ENCODE results near the gene CETN1.

Gene CETN1

GRCh38 chr18:551404-552061, 28.6 kb upstream of the CETN1 start:
- no peak overlapping the region for H3K4me2 ChIP-seq (ENCODE audit: insufficient read depth, low read length)
- no peak overlapping the region for H3K27ac ChIP-seq (ENCODE audit: low read length)
- H3K79me2 ChIP-seq (ENCODE audit: insufficient read depth, low read length) = no peaks in the 10 kb centered on the region
- ATAC-seq (ENCODE audit: insufficient read depth, low read depth) (no peak), DNase-seq (no peak)
- no peak overlapping the region for H3K4me3 ChIP-seq (ENCODE audit: low read depth in 1 of 2, low read length in 2 of 2)
- H2AFZ ChIP-seq (ENCODE audit: low read depth, low read length) = no peak overlapping the region
- no peaks in the 10 kb centered on the region for H3K27me3 ChIP-seq (ENCODE audit: insufficient read depth, low read length, poor library complexity)
- H3K4me1 ChIP-seq (ENCODE audit: insufficient read depth, low read length) = no peaks in the 10 kb centered on the region
- H3K36me3 ChIP-seq (ENCODE audit: insufficient read depth, low read length) = no peaks in the 10 kb centered on the region
- H4K20me1 ChIP-seq (ENCODE audit: insufficient read depth, low read length) = no peaks in the 10 kb centered on the region
- H3K9me3 ChIP-seq (ENCODE audit: insufficient read depth, low read length, severe bottlenecking) = no peaks in the 10 kb centered on the region
- no peak overlapping the region for H3K9ac ChIP-seq (ENCODE audit: low read depth, low read length)
- TF ChIP-seq, protein P1, sequence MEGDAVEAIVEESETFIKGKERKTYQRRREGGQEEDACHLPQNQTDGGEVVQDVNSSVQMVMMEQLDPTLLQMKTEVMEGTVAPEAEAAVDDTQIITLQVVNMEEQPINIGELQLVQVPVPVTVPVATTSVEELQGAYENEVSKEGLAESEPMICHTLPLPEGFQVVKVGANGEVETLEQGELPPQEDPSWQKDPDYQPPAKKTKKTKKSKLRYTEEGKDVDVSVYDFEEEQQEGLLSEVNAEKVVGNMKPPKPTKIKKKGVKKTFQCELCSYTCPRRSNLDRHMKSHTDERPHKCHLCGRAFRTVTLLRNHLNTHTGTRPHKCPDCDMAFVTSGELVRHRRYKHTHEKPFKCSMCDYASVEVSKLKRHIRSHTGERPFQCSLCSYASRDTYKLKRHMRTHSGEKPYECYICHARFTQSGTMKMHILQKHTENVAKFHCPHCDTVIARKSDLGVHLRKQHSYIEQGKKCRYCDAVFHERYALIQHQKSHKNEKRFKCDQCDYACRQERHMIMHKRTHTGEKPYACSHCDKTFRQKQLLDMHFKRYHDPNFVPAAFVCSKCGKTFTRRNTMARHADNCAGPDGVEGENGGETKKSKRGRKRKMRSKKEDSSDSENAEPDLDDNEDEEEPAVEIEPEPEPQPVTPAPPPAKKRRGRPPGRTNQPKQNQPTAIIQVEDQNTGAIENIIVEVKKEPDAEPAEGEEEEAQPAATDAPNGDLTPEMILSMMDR (IDR thresholded peaks at IDR 0.05; ENCODE audit: borderline replicate concordance, extremely low read depth, low read length, poor library complexity, severe bottlenecking) = no peak
- TF ChIP-seq EZH2 (IDR thresholded peaks at IDR 0.05; ENCODE audit: borderline replicate concordance, low read depth, low read length, severe bottlenecking) = no peak

DNA sequence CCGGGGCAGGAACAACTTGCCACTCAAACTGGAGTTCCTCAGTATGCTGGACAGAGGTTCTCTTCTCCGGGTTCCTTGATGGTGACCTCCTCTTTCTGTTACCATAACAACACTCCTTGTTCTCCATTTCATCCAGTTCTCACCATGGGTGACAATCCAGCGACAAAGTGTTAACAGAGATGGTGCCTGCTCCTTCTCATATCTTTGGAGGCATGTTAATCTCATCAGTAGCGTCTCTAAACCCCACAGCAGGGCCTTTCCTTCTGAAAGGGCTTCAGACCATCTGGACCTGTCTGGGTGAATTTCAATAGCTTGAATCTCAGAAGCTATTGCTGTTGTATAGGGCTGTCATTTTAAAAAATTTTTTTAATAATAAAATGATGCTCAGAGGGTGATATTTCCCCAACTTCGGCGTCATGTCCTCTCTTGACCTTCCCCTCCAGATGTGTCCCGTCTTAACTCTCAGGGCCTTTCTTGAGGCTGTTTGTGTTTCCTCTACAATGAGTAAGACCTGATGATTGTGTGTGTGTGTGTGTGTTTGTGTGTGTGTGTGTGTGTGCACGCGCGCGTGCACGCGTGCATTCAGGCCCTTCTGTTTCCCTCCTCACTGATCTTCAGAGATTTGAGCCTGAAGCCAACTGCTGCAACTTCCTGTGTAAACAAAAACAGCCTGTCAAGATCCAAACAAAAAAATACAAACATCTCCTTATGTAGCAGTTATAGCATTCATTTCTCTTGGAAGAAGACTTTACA, 24.3 kb upstream of the CETN1 start:
- no peak for DNase-seq
- no peak overlapping the region for H3K4me2 ChIP-seq (ENCODE audit: insufficient read depth, low read length)
- ATAC-seq (ENCODE audit: insufficient read depth, low read depth) = no peak
- no peaks in the 10 kb centered on the region for H4K20me1 ChIP-seq (ENCODE audit: insufficient read depth, low read length)
- H2AFZ ChIP-seq (ENCODE audit: low read depth, low read length) = no peak overlapping the region
- no peaks in the 10 kb centered on the region for H3K27me3 ChIP-seq (ENCODE audit: insufficient read depth, low read length, poor library complexity)
- no peaks in the 10 kb centered on the region for H3K4me1 ChIP-seq (ENCODE audit: insufficient read depth, low read length)
- H3K9ac ChIP-seq (ENCODE audit: low read depth, low read length) = no peak overlapping the region
- TF ChIP-seq, protein P1 (IDR thresholded peaks at IDR 0.05; ENCODE audit: borderline replicate concordance, extremely low read depth, low read length, poor library complexity, severe bottlenecking) = no peak
- TF ChIP-seq EZH2 (IDR thresholded peaks at IDR 0.05; ENCODE audit: borderline replicate concordance, low read depth, low read length, severe bottlenecking) = no peak
- no peaks in the 10 kb centered on the region for H3K79me2 ChIP-seq (ENCODE audit: insufficient read depth, low read length)
- H3K27ac ChIP-seq (ENCODE audit: low read length) = no peak overlapping the region
- H3K4me3 ChIP-seq (ENCODE audit: low read depth in 1 of 2, low read length in 2 of 2) = no peak overlapping the region
- no peaks in the 10 kb centered on the region for H3K9me3 ChIP-seq (ENCODE audit: insufficient read depth, low read length, severe bottlenecking)
- no peaks in the 10 kb centered on the region for H3K36me3 ChIP-seq (ENCODE audit: insufficient read depth, low read length)

DNA sequence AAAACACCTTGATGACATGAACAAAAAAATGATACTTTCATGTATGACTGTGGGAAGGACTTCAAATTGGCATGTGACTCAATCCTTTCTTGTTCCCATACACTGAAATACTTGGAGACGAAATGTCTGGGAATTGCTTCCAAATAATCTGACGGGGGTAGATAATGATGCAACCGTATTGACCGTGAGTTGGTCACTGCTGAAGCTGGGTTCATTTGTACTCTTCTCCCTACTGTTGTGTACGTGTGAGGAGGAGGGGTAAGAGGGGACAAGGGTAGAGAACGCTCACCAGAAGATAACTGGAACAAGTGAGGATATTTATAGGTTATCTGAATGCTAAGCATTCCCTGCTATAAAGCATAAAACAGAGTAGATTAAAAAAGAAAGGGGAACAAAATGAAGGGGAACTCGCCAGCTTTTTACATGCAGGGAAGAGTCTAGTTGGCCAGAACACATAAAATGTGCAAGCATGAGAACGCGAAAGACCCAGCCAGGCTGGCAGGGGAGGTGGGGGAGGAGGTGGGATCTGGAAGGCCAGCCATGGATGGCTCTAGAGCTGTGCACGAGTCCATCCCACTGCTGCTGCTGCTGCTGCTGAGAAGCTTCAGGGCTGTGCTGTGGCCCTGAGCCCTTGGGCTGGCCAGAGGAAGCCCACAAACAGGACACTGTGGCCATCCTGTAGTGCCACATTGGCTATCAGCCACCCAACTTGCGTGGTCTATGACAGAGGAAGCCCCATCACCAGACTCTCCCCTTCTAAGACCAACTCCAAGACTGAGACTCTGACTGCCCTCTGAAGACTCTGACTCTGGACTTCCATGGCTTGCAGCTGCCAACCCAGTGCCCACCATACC, 15.2 kb upstream of the CETN1 start:
- Histone ChIP-seq H3K27ac (ENCODE audit: low read length) (no peak overlapping the region), H3K27me3 (ENCODE audit: insufficient read depth, low read length, poor library complexity) (peaks cover 11% of the 10 kb centered on the region), H3K4me2 (ENCODE audit: insufficient read depth, low read length) (no peak overlapping the region), H3K4me1 (ENCODE audit: insufficient read depth, low read length) (no peaks in the 10 kb centered on the region), H3K36me3 (ENCODE audit: insufficient read depth, low read length) (no peaks in the 10 kb centered on the region), H3K4me3 (ENCODE audit: low read depth in 1 of 2, low read length in 2 of 2) (no peak overlapping the region), H4K20me1 (ENCODE audit: insufficient read depth, low read length) (no peaks in the 10 kb centered on the region), H3K9me3 (ENCODE audit: insufficient read depth, low read length, severe bottlenecking) (no peaks in the 10 kb centered on the region), H3K79me2 (ENCODE audit: insufficient read depth, low read length) (no peaks in the 10 kb centered on the region), H2AFZ (ENCODE audit: low read depth, low read length) (no peak overlapping the region), H3K9ac (ENCODE audit: low read depth, low read length) (no peak overlapping the region)
- no peak for ATAC-seq (ENCODE audit: insufficient read depth, low read depth)
- DNase-seq = no peak
- TF ChIP-seq, protein P1 (IDR thresholded peaks at IDR 0.05; ENCODE audit: borderline replicate concordance, extremely low read depth, low read length, poor library complexity, severe bottlenecking) = no peak
- no peak for TF ChIP-seq EZH2 (IDR thresholded peaks at IDR 0.05; ENCODE audit: borderline replicate concordance, low read depth, low read length, severe bottlenecking)
